GM15510 (cell line): ENCODE measurements around the gene HIF1A.

ENCODE experiments used
- POLR2A ChIP-seq: IDR thresholded peaks from 3 replicates; pipeline ENCODE4 v1.6.1; 2011; ENCODE audit warnings: borderline replicate concordance; ENCODE audit not compliant: insufficient read length; ENCODE audit errors: extremely low read depth

Gene HIF1A

GRCh38 chr14:61695695-61696527 is 598 bp downstream of the HIF1A start:
- no peak for TF ChIP-seq POLR2A

GRCh38 chr14:61696753-61697318 is 1.5 kb downstream of the HIF1A start:
- TF ChIP-seq POLR2A: no peak

GRCh38 chr14:61698206-61698980 is 3.1 kb downstream of the HIF1A start:
- TF ChIP-seq POLR2A: no peak

DNA sequence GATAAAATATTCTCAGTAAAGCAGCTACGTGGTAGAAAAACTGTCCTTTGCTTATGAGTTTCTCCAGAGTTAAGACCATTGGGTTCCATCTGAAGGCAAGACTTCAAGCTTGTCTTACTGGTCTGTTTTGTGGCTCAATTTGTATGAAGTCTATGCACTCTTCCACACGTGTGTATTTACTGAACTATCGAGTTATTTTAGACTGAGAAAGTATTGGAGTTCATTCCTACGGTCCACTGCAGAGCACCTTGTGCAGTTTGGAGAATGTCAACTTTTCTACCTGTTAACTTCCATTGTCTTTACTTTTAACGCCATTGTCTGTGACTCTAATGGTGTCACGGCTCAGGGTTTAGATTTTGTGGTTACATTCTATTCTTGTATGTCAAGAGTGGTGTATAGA is 3.7 kb downstream of the HIF1A start:
- TF ChIP-seq POLR2A: no peak

DNA sequence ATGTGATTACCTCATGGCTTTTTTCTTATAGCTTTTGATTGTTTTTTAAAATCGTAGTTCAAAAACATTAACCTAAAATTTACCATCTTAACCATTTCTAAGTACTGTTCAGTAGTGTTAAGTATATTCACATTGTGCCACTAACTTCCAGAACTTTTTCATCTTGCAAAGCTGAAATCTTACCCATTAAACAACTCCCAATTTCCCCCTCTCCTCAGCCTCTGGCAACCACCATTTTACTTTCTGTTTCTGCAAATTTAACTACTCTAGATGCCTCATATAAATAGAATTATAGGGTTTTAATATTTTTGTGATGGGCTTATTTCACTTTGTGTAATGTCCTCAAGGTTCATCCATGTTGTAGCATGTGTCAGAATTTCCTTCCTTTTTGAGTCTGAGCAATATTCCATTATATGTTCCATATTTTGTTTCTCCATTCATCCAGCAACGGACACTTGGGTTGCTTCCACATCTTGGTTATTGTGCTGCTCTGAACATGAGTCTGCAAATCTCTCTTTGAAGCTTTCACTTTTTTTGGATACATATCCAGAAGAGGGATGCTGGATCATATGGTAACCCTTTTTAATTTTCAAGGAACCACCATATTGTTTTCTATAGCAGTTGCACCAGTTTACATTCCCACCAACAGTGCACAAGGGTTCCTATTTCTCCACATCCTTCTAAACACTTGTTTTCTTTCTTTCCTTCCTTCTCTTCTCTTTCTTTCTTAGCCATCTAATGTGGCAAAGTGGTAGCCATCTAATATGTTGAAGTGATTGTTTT is 5.0 kb downstream of the HIF1A start:
- TF ChIP-seq POLR2A: no peak

DNA sequence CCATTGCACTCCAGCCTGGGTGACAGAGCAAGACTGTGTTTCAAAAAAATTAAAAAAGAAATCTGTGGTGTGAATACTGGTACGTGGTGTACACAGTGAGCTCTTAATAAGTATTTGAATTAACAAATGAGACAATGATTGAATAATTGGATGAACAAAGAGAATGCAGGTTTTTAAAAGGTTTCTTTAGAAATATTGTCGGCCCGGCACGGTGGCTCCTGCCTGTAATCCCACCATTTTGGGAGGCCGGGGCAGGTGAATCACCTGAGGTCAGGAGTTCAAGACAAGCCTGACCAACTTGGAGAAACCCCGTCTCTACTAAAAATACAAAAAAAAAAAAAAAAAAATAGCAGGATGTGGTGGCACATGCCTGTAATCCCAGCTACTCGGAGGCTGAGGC is 6.6 kb downstream of the HIF1A start:
- no peak for TF ChIP-seq POLR2A

DNA sequence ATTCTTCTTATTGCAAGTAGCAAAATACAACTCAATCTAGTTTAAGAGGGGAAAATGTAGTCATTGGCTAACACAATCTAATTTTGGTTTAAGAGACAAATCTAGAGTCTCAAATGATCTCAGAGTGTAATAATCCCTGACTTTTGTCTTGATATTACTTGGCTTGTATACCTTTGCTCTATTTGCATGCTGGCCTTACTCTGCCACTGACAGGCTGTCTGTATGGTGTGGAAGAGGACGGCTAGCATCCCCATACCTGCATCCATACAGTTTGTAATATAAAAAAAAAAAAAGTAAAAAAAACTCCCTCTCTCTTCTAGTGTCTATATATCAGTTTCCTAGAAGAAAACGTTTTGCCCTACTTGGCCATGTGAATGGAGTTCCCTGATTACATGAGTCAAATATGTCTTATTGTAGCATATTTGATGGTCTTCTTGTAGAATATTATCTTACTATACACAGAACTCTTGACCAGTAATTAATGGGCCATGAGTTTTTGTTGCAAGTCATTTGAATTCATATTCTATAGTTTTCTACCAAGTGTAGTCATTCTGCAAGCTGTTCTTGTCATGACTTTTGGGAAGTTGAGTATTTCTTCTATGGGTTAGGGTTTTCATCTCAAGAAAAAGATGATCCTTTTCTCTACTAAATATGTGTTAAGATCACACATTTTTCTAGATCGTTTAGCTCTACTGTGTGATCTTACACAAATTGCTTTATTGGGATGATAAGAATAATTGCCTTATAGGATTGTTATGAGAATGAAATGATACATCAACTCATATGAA is 8.2 kb downstream of the HIF1A start:
- no peak for TF ChIP-seq POLR2A

- no peak for TF ChIP-seq POLR2A
These were observed 9.2 kb downstream of the HIF1A start for GRCh38 chr14:61704554-61704953.

GRCh38 chr14:61705017-61705416 is 9.7 kb downstream of the HIF1A start:
- no peak for TF ChIP-seq POLR2A

DNA sequence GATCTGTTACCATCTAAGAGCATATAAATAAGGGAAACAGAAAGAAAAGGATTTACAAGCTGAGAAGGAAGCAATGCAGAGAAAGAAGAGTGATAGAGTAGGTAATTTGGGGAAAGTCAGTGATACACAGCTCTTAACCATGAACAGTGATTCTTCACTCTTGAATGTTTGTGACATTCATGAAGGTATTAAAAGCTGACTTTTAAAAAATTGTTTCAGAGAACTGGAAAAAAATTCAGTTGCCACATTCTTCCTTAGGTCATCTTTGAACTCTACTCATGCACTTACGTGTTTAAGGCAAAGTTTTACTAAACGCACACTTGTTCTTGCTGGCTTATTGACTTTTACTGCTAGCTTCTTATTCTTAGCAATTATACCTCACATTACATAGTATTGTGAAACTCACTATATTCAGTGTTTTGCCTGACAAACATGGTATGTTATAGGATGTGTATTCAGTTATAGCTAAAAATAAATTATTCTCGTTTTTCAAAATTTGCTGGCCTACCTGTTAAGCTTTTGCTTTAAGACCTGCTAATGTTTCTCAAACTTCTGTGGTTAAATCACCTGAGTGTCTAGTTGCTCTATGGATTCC is 10.9 kb downstream of the HIF1A start:
- no peak for TF ChIP-seq POLR2A

DNA sequence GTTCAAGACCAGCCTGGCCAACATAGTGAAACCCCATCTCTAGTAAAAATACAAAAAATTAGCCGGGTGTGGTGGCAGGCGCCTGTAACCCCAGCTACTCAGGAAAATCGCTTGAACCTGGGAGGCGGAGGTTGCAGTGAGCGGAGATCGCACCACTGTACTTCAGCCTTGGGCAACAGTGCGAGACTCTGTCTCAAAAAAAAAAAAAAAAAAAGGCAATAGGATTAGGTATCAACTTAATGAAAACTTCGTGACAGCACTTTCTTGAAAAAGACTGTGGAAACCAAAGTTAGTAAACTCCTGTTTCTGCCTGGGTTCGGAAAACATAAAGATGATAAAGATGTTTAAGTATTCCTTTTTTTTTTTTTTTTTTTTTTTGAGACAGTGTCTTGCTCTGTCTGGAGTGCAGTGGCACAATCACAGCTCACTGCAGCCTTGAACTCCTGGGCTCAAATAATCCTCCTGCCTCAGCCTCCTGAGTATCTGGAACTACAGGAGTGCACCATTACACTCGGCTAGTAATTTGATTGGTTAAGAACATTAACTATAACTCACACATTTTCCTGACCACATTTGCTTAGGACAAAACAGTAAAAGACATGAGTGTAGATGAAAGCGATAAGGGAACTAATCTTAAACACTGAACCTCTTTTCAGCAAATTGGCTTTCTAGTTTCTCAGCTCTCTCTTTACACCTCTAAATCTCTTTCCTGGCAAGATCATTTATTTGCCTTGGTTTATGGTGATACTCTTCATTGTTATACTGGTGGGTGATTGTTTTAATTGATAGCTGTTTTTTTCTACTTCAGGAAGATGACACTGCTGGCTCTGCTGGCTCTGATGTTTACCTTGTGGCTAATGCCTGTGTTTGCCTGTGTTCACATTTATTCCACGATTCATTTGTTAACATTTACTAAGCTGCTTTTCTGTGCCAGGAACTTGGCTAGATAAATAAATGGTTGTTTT is 15.8 kb downstream of the HIF1A start:
- no peak for TF ChIP-seq POLR2A

GRCh38 chr14:61712137-61712536 is 16.8 kb downstream of the HIF1A start:
- no peak for TF ChIP-seq POLR2A

DNA sequence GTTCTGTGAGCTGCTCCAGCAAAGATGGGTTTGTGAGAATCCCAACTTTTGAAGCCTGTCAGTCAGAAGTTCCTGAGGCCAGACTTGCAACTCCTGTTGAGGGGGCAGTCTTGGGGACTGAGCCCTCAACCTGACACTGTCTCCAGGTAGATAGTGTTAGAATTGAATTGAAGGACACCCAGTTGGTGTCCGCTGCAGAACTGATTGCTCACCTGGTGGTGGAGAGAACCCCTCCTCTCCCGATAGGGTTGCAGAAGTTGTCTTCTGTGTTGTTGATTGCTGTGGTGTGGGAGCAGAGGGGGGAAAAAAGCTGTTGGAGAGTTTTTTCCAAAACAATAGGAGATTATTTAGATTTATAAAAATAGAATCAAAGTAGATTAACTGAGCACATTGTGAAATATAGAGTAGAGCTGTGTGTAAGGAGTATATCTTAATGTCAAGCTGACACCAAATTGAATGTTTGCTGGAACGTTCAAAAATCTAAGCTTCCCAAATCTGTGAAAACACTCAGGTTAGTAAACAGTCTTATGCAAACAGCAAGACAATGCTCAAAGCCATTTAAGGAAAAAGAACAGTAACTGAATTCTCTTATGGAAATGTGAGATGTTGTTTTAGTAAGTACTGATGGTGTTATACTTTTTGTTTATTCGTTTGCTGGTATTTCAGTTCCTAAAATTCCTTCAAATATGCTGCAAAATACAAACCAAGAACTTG is 18.6 kb downstream of the HIF1A start:
- TF ChIP-seq POLR2A: no peak

DNA sequence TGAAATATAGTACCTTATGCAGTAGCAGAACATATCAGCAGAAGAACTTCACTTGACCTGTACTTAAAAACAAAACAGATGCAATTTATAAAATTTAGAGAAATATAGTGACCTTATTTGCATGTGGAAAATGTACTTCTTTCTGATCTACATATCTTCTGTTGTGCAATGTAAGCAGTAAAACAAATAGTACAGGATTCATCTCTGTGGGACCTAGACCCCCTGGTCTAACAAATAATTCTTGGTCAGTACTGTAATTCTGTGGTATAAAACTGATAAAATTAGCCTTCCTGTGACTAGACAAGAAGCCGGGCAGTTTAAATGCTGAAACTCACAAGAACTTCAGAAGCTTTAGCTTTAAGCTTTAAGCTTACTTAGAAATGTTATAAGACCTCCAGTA is 21.6 kb downstream of the HIF1A start:
- TF ChIP-seq POLR2A: no peak
